GM08714 (cell line): ENCODE measurements around the gene DPP6.

Experiments
- H3K4me3 ChIP-seq: fragments of 200-500 bp; sonication (Bioruptor generic); 2 replicates; pipeline ENCODE4 v1.5.1; 2014; ENCODE audit warnings: mild to moderate bottlenecking, low read length, inconsistent platforms
- ZNF274 ChIP-seq: IDR thresholded peaks from 2 replicates; pipeline ENCODE4 v1.6.1; 2012; ENCODE audit warnings: mild to moderate bottlenecking, low read depth, low read length

Gene DPP6

GRCh38 chr7:154571772-154572171, 519.6 kb downstream of the DPP6 start:
- H3K4me3 ChIP-seq: no peak overlapping the region
- no peak for TF ChIP-seq ZNF274

DNA sequence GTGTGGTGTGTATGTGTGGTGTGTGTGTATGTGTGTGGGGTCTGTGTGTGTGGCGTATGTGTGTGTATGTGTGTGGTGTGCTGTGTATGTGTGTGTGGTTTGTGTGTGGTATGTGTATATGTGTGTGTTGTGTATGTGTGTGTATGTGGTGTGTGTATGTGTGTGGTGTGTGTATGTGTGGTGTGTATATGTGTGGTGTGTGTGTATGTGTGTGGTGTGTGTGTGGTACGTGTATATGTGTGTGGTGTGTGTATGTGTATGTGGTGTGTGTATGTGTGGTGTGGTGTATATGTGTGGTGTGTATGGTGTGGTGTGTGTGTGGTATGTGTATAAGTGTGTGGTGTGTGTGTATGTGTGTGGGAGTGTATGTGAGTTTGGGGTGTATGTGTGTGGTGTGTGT, 522.0 kb downstream of the DPP6 start:
- no peak overlapping the region for H3K4me3 ChIP-seq
- no peak for TF ChIP-seq ZNF274

- no peak for TF ChIP-seq ZNF274
These were observed 523.3 kb downstream of the DPP6 start for GRCh38 chr7:154575497-154575896.

GRCh38 chr7:154576604-154577003, 524.4 kb downstream of the DPP6 start:
- no peak for TF ChIP-seq ZNF274
- H3K4me3 ChIP-seq: no peak overlapping the region

More at GRCh38 chr7:154575497-154575896, 523.3 kb downstream of the DPP6 start:
- no peak overlapping the region for H3K4me3 ChIP-seq

DNA sequence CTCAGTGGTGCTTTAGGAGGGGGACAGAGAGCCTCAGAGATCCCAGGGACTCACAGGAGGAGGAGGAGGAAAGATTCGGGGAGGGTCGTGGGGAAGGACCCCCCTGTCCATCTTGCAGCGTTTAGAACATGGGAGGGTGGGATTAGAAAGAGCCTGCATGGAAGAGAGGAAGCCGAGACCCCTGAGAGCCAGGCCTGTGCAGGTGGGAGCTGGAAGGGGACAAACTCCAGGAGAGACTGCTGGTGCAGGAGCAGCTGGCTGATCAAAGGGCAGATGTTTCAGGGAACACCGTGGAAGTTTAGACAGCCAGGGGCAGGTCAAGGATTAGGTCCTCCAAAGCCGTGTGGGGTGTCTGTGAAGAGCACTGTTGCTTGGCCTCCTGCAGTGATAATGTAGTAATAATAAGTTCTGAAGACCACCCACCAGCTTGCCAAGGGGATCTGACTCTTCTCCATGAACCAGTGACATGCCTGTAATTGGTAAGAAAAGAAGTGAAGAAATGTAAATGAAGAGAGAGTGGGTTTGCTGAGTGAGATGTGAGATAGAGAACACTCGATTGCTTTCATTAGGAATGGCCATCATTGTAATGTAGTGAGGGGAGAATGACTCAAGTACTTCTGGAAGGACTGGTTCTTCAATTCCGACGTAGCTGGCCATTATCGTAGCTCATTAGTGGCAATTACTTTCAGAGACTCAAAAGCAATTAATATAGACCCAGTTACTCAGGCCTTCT, 525.1 kb downstream of the DPP6 start:
- H3K4me3 ChIP-seq: no peak overlapping the region
- no peak for TF ChIP-seq ZNF274

DNA sequence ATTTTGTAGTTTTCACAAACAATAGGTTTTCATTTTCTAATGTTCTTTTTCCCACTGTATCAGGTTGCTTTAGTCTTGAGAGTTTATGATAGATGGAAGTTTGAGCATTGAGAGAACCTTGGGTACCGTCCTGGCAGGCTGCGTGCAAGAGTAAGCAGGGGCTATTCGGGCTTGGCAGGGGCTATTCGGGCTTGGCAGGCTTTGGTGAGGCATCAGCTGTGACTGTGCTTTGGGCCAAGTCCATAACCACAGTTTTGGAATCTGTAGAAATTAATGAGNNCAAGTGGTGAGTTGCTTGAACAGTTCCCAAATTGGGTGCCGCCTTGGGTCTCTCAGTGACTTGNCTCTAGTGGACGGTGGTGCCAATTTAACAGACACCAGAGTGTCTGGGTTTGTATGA, 526.1 kb downstream of the DPP6 start:
- H3K4me3 ChIP-seq: no peak overlapping the region
- no peak for TF ChIP-seq ZNF274

- no peak for TF ChIP-seq ZNF274
- H3K4me3 ChIP-seq: no peak overlapping the region
These were observed 527.5 kb downstream of the DPP6 start for GRCh38 chr7:154579711-154580110.

- H3K4me3 ChIP-seq: no peak overlapping the region
- no peak for TF ChIP-seq ZNF274
These were observed 529.2 kb downstream of the DPP6 start for GRCh38 chr7:154581251-154581890.

DNA sequence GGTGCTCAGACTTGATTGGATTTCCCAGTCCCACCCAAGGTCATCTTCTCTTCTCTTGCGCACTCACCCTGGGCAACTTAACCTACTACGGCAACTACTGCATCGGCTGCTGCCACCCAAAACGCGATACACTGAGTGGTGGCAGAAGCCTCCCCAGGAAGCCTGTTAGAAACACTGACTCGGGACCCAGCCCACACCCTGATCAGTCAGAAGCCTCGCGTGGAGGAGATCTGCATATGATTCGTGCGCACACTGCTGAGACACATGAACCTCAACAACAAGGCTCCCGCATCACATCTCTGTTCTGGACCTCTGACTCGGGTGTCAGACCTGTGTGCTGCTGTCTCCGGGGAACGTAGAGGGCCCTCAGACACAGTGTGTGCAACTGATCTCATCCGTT, 531.3 kb downstream of the DPP6 start:
- no peak overlapping the region for H3K4me3 ChIP-seq
- TF ChIP-seq ZNF274: no peak

DNA sequence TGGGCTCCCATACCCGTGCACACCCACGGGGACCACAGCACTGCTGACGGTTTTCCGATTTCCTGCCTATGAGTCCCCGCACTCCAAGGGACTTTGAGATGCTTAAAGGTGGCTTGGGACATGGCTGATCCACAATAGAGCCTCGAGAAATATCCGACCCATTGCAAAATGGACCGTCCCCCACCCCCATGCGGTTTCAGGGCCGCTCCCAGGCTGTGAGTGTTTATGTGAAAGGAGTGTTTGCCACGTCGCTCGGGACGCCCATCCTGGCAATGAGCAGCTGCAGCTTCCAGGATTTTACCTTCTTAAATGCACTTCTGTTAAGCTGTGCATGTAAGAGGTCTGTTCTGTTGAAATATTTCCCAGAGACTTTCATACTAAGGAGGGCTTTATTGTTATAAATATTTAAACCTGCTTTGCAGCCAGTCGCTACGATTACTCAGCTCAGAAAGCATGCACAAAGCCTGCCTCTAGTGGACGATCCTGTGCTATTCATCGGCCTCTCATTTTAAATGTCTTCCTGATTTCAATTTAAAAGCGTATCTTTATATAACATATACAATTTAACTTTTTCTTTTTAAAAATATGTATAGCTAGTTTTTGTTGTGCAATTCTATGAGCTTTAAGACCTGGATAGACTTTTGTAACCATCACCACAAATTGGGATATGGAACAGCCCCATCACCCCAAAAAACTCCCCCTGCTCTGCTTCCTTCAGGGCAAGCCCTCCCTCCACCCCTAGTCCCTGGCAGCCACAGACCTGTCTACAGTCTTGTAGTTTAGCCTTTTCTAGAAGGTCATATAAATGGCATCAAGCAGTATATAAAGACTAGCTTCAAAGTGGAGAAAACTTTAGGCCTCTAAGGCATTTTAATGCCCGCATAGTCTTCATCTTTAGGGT, 532.4 kb downstream of the DPP6 start:
- TF ChIP-seq ZNF274: no peak
- H3K4me3 ChIP-seq: no peak overlapping the region

- TF ChIP-seq ZNF274: no peak
These were observed 535.6 kb downstream of the DPP6 start for GRCh38 chr7:154587792-154588191.

DNA sequence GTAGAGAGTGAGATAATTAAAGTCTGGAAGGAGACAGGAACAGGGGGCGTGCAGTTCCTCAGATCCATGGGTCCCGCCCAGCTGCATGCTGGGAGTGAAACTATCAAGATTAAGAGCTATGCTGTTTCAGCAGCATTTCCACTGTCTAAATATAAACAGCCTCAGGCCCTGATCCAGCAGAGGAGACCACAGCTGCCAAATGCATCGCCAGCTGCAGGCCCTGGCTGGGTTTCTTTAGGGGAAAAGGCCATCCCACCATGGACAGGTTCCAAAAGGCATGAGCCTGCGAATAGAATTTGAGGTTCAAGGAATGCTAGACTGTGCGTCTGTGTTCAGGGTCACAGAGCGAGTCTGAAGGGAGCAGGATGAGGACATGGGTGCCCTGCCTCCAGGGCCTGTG, 539.3 kb downstream of the DPP6 start:
- no peak overlapping the region for H3K4me3 ChIP-seq
- TF ChIP-seq ZNF274: no peak

More at GRCh38 chr7:154587792-154588191, 535.6 kb downstream of the DPP6 start:
- H3K4me3 ChIP-seq: no peak overlapping the region

DNA sequence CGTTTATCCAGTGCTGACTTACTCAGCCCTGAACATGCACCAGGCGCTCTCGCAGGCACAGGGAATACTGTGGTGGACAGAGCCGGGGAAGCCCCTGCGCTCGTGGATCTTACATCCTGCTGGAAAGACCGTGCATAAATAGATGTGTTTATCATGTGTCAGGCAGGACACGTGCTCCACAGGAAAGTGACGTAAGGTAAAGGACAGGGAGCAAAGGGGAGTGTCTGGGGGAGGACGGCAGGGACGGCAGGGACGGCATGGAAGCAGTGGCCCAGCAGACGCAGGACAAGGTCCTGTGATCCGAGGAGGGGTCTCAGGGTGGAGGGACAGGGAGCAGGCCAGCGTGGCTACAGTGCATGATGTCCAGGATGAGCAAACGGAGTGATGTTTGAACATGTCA, 540.2 kb downstream of the DPP6 start:
- no peak for TF ChIP-seq ZNF274
- no peak overlapping the region for H3K4me3 ChIP-seq

DNA sequence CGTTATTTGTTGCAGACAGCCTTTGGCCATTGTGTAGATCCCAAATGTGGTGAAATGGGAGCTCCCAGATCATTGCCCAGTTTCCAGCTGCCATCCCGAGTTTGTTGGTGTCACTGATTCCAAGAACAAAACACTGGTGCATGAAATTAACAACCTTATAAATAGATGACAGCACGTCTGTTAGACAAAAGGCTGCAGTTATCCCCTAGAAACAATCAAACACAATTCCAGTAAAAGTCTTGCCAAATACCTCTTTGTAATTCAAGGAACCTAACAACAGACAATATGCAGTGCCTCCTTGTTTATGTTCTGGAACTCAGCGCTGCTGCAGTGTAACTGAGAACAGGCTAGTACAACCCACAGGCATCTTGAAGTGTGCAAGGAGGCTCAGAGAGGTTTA, 546.2 kb downstream of the DPP6 start:
- no peak for TF ChIP-seq ZNF274
- no peak overlapping the region for H3K4me3 ChIP-seq
